HTERT RPE-1 (cell line): ENCODE measurements around the gene ART5.
"Not testable (repeated sequence)": the region's sequence is repeated elsewhere in the genome, so short reads cannot be mapped to it uniquely, and the experiment has no call there.

Source experiments
- in situ Hi-C: fragments of 300-500 bp; cut with MboI; formaldehyde crosslinking; loops from 4 replicates; pipeline ENCODE4 v1.14.3; 2020; ENCODE audit warnings: low sequenced_read_pairs

The ART5 gene

DNA sequence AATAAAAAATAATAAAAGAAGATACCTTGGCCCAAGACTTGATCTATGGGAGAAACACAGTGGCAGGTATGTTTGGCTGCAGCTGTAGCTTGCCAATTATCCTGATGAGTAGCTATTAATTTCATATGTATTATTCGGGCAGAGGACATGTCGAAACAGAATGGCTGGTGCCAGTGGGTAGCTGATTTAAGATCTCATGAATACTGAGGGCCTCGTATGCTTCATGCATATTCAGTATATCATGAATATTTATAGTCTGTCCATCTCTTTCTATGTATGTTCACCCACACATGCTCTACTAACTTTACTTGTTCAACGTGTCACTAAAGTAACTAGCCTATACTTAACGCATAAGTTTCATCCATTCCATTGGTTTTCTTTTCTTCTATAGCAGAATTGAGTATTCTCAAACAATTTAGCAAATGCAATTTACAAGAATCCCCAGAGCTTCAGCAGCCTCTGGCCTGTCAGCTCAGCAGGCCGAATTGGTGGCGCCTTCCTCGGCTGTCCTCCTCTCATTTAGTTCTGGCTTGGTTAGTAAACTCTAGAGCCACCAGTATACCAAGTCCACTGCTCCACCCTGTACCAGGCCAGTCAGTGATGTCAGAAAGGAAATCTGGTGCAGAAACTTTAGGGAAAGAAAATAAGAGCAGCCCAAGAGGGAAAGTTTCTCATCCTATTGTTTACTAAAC, 17.9 kb downstream of the ART5 start:
- in situ Hi-C loops = no loop called here

DNA sequence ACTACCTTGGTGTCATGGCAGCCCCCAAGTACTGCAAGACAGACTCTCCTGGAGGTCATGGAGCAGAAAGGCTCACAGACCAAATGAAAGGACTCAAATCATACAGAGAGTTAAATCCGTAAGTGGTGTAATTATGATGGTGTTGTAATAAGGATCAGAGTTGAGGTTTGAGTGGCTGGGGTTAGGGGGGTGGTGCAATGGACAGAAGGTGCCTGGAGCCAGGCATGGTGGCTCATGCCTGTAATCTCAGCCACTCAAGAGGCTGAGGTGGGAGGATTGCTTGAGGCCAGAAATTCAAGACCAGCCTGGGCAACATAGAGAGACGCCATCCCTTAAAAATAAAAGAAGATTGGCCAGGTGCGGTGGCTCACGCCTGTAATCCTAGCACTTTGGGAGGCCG, 18.7 kb downstream of the ART5 start:
- in situ Hi-C loops = no loop called here

DNA sequence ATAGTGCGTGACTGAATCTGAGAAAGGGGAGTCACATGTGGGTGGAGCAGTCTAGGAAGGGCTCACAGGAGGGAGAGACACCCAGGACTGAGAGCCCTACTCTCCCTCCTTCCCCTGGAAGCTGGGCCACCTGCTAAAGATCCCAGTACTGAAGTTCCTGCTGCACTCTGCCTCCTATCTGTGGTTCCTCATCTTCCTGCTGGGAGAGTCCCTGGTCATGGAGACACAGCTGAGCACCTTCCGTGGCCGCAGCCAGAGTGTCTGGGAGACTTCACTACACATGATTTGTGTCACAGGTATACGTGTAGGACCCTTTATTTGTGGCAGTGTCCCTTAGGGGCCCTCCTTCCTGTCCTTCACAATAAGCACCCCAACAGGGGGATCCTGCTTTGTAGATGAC, 19.3 kb downstream of the ART5 start:
- in situ Hi-C loops = no loop called here

DNA sequence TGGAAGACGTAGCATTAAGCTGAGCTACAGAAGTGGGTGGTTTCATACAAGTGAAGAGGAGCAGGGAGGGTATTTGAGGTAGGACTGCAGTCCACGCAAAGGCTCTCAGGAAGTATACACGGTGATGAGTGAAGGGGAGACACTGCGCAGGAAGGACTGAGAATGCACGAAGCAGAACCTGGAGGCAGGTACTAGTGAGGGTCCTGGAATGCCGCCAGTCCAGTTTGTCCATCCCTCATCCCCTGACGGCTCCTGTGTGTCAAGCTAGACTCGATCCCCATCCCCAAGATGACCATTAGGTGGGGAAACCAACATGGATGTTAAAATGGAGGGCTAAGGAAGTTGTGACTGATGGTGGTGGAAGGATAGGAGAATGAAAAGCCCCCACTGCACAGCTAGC, 23.8 kb downstream of the ART5 start:
- in situ Hi-C loops = no loop called here

DNA sequence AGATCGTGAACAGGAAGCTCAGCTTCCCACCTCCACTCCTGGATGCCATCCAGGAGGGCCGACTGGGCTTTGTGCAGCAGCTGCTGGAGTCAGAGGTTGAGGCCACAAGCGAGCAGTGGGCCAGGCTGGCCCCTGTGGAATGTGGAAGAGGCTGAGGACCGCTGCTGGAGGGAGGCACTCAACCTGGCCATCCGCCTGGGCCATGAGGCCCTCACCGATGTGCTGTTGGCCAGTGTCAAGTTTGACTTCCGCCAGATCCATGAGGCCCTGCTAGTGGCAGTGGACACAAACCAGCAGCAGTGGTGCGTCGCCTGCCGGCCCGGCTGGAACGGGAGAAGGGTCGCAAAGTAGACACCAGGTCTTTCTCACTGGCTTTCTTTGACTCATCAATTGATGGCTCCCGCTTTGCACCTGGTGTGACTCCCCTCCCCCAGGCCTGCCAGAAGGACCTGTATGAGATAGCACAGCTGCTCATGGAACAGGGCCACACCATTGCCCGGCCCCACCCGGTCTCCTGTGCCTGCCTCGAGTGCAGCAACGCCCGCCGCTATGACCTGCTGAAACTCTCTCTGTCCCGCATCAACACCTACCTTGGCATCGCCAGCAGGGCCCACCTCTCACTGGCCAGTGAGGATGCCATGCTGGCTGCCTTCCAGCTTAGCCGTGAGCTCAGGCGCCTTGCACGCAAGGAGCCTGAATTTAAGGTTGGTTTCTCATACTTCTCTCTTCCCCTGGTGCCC, 24.9 kb downstream of the ART5 start:
- in situ Hi-C loops = no loop called here

- in situ Hi-C loops = no loop called here
Measured at GRCh38 chr11:3615998-3616397, 25.8 kb downstream of the ART5 start.

DNA sequence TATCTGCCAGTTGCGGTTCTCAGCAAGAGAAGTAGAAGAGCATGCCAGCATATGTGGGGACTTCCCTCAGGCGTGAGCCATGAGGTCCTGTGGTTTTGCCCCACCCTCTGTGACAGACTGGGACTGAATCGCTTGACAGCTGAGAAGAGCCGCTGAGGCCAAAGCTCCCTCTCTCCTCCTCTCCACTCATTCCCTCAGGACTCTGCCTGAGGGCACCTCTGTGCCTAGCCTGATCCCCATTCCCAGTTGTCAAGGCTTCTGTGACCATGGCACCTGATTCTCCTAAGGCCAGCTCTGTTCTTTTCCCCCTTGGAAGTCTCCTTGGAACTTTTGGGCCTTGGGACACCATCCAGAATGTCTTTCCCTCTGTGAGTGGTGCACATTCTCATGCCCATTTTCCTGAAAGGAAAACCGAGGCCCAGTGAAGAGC, 27.0 kb downstream of the ART5 start:
- in situ Hi-C loops = no loop called here

DNA sequence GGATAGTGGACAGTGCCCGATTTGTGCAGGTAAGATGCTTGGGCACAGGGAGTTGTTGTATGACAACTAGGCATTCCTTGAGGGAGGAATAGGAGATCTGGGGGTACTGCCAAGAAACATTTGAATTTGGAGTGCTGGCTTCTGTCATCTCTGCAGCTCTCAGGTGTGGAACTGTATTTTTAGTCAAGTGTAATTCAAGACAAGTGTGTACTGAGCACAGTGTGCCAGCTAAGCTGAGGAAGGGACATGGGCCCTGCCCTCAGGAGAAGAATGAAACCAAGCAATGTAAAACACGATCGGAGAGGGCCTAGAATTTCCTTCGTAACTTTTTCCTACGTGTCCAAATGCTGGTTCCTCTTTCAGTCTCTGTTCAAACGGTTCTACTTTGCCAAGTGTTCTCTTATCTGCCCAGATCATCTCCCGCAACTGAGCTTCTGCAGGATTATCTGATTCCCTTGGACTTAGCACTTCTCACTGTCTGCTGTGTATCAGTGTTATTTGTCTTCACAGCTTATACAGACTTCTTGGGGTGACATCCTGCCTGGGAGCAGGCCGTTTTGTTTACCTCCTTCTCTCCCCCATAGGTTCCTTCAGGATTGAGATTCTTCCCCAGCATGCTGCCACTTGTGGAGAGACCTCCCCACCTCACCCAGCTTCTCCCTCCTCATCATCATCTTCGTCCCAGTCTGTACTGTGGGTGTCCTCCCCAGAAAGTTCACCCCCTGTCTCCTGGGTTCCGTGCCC, 27.6 kb downstream of the ART5 start:
- in situ Hi-C loops = no loop called here

DNA sequence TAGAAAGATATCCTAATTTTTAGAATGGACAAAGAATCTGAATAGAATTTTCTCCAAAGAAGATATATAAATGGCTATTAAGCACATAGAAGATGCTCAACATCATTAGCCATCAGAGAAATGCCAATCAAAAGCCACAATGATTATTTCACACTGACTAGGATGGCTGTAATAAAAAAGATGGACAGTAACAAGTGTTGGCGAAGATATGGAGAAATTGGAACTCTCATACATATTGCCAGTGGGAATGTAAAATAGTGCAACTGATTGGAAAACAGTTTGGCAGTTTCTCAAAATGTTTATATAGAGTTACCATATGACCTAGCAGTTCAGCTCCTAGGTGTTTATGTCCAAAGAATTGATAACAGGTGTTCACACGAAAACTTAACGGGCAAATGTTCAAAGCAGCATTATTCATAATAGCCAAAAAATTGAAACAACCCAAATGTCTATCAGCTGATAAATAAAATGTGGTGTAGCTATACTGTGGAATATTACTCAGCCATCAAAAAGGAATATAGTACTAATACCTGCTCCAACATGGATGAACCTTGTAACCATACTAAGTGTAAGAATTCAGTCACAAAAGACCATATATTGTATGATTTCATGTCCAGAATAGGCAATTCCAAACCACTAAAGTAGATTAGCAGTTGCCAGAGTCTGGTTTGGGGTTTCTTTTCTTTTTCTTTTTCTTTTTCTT, 29.7 kb downstream of the ART5 start:
- in situ Hi-C loops = no loop called here

DNA sequence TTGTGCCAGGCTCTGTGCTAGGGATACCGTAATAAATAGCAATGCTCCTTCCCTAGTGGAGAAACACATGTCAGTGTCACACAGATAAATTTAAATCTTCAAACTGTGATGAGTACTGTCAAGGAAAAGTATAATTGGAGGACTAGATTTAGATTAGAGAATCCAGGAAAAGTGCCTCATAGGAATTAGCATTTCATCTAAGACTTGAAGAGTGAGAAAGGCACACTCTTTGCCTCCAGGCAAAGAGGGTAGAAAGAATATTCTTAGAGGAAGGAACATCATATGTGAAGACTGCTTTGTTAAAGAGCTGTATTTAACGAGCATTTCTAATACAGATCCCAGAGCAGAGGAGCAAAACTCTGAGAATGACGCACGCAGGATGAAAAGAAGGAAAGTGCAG, 30.9 kb downstream of the ART5 start:
- in situ Hi-C loops = no loop called here

DNA sequence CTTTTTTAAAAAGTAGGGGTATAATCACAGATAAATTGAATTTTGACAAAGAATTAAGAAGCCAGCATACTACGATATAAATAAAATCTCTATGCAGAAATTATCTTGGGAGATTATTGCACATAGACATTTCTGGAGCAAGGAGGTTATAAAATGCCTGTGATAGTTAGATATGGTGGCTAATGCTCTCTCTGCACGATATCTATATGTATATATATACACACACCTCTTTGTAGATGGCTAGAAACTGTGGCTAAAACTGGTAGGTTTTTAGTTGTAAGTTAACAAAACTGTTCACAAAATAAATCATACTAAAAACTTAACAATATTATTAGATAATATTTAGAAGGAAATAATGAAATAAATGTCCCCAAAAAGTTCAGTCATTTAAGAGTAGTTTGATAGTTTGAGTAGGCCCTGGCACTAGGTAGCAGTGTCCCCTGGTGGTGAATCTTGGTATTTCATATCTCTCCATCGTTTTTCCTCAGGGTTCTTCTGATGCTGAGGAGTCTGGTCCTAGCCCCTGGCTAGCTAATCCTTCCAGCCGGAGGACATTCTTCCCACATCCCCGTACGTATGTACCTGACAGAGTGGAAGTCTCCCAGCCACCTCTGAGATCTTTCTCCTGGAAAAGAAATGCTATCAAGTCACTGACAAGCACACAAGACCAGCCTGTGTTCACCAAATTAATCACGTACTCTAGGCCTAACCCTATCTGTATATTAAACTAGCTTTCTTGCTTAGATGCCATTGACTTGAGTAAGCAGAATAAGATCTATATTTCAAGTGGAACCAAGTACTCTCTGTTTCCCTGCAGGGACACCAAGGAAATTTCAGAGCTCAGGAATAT, 32.2 kb downstream of the ART5 start:
- in situ Hi-C loops = no loop called here

DNA sequence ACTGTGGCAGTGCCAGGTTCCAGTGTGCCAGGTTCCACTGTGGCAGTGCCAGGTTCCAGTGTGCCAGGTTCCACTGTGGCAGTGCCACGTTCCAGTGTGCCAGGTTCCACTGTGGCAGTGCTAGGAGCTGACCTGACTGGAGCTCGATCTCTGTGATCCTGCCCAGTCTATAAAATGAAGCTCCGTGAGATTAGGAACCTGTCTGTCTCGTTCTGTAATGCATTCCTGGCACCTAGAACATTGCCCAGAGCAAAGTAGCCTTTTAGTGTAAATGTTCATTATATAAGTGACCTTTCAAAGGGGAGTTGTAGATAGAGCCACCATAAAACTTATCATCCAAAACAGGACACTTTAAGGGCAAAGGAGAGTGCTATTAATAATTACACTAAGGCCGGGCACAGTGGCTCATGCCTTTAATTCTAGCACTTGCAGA, 36.0 kb downstream of the ART5 start:
- in situ Hi-C loops = no loop called here

DNA sequence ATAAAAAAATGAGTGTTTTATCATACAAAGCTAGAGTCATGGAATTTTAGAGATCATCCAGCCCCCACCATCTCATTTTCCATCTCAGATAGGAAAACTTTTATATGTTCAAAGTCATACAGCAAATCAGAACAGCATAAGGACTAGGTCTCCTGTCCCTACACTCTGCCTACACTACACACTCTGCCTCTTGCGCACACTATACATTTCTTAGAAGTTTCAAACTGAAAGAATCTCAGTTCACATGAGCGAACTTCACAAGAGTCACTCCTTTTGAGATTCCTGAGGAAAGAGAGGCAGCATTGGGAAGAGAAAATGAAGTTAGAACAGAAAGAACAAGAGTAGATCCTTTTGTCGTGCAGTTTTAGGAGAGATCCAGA, 36.5 kb downstream of the ART5 start:
- in situ Hi-C loops = no loop called here

- in situ Hi-C loops = no loop called here
Measured at GRCh38 chr11:3604167-3604566, 37.6 kb downstream of the ART5 start.

DNA sequence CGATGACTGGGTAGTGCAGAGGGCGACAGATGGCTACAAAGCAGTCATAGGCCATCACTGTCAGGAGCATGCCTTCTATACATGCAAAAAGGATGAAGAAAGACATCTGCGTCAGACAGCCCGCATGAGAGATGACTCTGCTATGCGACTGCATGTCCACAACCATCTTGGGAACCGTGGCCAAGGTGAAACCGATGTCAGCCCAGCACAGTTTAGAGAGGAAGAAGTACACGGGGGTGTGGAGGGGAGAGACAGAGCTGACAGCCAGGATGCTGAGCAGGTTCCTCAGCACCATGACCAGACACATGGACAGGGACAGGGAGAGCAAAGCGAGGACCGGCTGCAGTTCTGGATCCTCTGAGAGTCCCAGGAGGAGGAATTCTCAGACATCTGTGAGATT, 41.6 kb downstream of the ART5 start:
- in situ Hi-C loops = not testable (repeated sequence)

- in situ Hi-C loops = not testable (repeated sequence)
Measured at GRCh38 chr11:3597743-3598142, 44.0 kb downstream of the ART5 start.

DNA sequence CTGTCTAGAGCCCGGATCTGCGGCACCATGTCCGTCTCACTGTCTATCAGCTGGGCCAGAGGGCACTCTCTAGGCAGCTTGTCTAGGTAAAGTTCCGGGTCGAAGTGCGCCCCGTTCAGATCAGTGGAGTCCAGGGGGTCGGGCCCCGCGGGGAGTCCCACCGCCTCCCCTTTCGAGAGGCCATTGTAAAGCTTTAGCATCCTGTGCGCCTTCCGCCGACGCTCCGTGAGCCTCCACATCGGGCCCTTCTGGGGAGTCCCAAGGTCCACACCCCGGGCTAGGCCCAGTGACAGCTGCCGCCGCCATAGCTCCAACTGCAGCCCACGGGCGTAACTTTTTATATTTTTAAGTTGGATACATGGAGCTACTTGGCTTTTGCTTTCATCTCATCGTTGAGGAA, 50.5 kb downstream of the ART5 start:
- in situ Hi-C loops = not testable (repeated sequence)

DNA sequence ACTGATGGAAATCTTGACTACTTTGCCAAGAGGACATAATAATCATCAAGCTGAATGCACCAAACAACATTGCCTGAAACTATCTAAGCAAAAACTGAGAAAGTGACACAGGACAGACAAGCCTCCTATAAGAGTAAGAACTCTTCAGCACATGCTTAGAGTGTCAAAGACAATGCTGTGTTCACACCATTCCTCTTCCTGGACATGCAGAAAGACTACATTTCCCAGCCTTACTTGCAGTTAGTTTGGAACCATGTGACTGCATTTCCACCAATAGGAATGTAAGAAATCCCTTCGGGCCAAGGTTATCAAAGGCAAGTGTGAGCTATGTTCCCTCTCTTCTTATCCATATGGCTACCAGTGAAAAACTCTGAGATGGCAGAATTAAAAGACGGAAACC, 51.6 kb downstream of the ART5 start:
- in situ Hi-C loops = not testable (repeated sequence)

DNA sequence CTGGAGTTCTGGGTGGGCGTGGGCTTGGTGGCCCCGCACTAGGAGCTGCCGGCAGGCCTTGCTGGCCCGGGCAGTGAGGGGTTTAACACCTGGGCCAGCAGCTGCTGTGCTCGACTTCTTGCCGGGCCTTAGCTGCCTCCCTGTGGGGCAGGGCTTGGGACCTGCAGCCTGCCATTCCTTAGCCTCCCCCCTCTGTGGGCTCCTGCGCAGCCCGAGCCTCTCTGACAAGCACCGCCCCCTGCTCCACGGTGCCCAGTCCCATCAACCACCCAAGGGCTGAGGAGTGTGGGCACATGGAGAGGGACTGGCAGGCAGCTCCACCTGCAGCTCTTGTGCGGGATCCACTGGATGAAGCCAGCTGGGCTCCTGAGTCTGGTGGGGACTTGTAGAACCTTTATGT, 53.0 kb downstream of the ART5 start:
- in situ Hi-C loops = not testable (repeated sequence)
